Retinal pigment epithelial cell (primary cell): Measurements from ENCODE around the gene S100PBP.

Experiments used
- DNase-seq: peaks from one replicate; pipeline ENCODE4 v3.0.0-alpha.2; 2010; ENCODE audit warnings: low read depth
- H3K4me3 ChIP-seq: 2 replicates; pipeline ENCODE4 v1.5.1; 2011; ENCODE audit warnings: mild to moderate bottlenecking, low read length, control low read depth, moderate library complexity
- TF ChIP-seq, protein P1 (sequence below): conservative IDR thresholded peaks from 2 replicates; pipeline ENCODE4 v1.5.1; 2011; ENCODE audit warnings: low read depth, low read length, control low read depth, inconsistent platforms

S100PBP gene

GRCh38 chr1:32806910-32807523 is 10.4 kb upstream of the S100PBP start:
- TF ChIP-seq, protein P1, sequence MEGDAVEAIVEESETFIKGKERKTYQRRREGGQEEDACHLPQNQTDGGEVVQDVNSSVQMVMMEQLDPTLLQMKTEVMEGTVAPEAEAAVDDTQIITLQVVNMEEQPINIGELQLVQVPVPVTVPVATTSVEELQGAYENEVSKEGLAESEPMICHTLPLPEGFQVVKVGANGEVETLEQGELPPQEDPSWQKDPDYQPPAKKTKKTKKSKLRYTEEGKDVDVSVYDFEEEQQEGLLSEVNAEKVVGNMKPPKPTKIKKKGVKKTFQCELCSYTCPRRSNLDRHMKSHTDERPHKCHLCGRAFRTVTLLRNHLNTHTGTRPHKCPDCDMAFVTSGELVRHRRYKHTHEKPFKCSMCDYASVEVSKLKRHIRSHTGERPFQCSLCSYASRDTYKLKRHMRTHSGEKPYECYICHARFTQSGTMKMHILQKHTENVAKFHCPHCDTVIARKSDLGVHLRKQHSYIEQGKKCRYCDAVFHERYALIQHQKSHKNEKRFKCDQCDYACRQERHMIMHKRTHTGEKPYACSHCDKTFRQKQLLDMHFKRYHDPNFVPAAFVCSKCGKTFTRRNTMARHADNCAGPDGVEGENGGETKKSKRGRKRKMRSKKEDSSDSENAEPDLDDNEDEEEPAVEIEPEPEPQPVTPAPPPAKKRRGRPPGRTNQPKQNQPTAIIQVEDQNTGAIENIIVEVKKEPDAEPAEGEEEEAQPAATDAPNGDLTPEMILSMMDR = no peak
- DNase-seq = no peak
- no peak overlapping the region for H3K4me3 ChIP-seq

DNA sequence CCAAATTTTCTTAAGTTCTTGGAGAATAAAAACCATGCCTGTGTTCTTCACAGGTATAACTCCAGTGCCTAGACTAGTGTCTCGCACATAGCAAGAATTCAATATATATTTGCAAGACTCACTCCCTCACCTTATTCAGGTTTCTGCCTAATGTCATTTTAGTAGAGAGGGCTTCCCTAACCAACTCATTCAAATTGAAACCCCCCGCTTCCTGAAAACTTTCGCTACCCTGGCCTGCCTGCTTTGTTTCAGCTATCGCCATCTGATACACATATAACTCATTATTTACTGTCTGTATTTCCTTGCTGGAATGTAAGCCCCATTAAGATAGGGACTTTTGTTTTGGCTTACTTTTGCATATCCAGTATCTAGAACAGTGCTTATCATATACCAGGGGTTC is 8.9 kb upstream of the S100PBP start:
- no peak overlapping the region for H3K4me3 ChIP-seq
- TF ChIP-seq, protein P1 = no peak
- no peak for DNase-seq

DNA sequence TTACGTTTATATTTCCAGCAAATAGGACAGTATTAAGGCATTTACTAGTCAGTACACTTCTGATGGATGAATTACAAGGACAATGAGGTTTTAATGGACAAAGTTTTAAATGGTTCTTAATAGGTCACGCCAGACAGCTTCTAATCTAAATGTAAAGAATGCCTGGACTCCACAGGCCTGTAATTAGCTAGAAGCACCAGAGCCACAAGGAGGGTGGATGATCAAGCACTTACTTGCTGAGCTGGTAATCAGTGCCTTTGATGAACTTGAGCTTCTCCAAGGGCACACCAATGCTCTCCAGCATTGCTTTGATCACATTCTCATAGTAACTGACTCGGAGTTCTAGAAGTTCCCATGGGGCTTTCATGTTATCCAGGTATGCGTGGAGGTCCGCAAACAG is 7.1 kb upstream of the S100PBP start:
- TF ChIP-seq, protein P1 = no peak
- no peak for DNase-seq
- no peak overlapping the region for H3K4me3 ChIP-seq

DNA sequence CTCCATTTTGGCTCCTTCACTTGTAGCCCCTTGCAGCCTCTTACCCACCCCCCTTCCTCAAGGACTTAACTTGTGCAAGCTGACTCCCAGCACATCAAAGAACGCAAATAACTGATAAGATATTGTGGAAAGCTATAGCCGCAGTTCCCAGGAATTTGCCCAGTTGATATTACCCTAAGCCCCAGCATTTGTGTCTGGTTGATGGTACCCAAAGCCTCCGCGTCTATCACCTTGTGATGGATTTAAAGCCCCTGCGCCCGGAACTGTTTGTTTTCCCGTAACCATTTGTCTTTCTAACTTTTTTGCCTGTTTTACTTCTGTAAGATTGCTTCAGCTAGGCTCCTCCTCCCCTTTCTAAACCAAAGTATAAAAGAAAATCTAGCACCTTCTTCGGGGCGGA is 6.2 kb upstream of the S100PBP start:
- DNase-seq = no peak
- H3K4me3 ChIP-seq = no peak overlapping the region
- TF ChIP-seq, protein P1 = no peak

GRCh38 chr1:32811917-32812316 is 5.5 kb upstream of the S100PBP start:
- H3K4me3 ChIP-seq = no peak overlapping the region
- TF ChIP-seq, protein P1 = no peak

GRCh38 chr1:32813941-32814739 is 3.3 kb upstream of the S100PBP start:
- no peak for DNase-seq
- TF ChIP-seq, protein P1 = no peak
- H3K4me3 ChIP-seq = no peak overlapping the region

More at GRCh38 chr1:32811917-32812316, 5.5 kb upstream of the S100PBP start:
- no peak for DNase-seq
